Fibroblast of mammary gland (primary cell): Measurements from ENCODE around the gene MAGI2.

Experiments
- DNase-seq: peaks from one replicate; pipeline ENCODE4 v3.0.0-alpha.2; 2010; ENCODE audit warnings: low read depth
- H3K4me3 ChIP-seq: 2 replicates; pipeline ENCODE4 v1.5.1; 2011; ENCODE audit warnings: low read depth, mild to moderate bottlenecking, low read length, moderate library complexity; ENCODE audit not compliant: control insufficient read depth
- TF ChIP-seq, protein P1 (sequence below): conservative IDR thresholded peaks from 2 replicates; pipeline ENCODE4 v1.5.1; 2011; ENCODE audit warnings: low read depth, low read length, inconsistent platforms; ENCODE audit not compliant: control insufficient read depth, insufficient read depth

Gene MAGI2

DNA sequence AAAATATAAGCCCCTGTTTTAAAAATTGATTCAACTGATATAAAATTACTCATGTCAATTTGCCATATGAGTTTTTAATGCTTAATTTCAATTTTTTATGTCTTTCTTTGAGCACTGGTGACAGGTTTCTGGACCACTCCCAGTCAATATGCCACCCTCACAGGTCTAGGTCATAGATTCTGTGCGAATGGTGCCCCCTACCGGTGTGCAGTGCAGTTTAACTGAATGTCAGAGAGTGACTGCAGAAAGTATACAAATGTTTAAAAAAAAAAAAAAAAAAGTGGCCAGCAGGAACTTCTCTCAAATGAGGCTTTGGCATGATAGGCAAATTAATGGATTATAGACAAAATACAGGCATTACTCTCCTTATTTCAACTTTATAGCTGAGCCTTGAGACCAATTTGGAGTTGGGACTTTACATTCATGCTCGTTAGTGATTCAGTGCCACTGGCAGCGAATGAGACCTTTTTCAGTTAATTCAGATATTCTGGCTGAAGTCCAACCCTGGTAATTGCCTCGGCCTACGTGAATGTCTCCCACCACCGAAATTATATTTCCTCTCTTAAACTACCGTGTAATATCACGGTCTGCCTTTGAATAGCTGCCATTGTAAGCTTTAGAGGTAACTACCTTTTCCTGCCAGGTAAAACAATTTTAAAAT lies 1227.3 kb downstream of the MAGI2 start:
- TF ChIP-seq, protein P1, sequence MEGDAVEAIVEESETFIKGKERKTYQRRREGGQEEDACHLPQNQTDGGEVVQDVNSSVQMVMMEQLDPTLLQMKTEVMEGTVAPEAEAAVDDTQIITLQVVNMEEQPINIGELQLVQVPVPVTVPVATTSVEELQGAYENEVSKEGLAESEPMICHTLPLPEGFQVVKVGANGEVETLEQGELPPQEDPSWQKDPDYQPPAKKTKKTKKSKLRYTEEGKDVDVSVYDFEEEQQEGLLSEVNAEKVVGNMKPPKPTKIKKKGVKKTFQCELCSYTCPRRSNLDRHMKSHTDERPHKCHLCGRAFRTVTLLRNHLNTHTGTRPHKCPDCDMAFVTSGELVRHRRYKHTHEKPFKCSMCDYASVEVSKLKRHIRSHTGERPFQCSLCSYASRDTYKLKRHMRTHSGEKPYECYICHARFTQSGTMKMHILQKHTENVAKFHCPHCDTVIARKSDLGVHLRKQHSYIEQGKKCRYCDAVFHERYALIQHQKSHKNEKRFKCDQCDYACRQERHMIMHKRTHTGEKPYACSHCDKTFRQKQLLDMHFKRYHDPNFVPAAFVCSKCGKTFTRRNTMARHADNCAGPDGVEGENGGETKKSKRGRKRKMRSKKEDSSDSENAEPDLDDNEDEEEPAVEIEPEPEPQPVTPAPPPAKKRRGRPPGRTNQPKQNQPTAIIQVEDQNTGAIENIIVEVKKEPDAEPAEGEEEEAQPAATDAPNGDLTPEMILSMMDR: peak; percentile 75
- peak; percentile 65 for DNase-seq
- no peak overlapping the region for H3K4me3 ChIP-seq

DNA sequence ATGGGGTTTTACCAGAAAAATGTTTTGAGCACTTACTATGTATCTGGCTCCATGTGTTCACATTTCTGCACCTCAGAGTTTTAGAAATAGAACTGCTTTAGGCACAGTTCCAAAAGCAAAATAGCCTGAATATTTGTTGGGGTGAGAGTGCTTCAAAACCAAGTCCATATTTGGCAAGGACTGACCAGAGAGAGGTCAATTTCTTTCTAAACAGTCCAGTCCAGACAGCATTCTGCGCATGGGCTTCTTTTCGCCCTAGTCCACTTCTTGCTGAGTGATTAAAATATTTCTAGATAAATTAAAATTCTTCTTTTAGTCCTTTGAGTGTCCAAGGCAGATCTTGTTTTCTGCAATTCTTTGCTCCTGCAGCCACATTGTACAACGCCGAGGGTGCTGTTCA lies 1227.9 kb downstream of the MAGI2 start:
- TF ChIP-seq, protein P1: no peak
- DNase-seq: no peak
- no peak overlapping the region for H3K4me3 ChIP-seq

DNA sequence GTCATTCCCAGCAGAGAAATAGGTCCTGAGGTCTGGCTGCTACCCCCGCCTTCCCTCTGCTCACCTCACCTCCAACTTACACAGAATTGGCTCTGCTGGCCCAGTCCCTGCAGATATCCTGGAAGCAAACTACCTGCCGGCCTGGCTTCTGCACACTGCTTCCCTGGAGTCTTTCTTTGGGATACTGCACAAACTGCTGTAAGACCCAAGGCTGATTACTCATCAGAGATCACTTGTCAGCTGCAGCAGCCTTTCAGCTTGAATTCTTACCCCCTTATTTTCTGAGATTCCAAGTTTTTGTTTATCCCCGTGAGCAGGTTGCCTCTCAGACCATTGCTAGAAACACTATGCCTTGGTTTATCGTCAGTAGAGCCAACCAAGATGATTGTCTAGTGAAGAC lies 1228.5 kb downstream of the MAGI2 start:
- TF ChIP-seq, protein P1: no peak
- no peak overlapping the region for H3K4me3 ChIP-seq
- DNase-seq: peak; percentile 10

DNA sequence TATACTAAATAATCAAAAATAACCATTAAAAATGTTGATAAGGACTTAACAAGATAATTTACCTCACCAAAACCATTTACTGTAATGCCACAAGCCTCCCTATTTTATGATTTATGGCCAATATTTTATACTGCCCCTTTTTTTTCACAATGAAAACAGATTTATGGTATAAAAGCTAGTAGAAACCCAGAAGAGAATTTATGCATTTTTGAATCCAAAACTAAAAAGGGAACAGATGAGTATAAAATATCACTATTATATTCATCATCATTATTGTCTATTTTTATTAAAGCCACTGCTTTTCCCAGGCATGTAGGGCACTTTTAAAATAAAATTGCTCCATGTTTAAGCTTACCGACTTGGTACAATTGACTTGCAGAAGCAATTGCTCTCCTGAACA lies 1229.9 kb downstream of the MAGI2 start:
- no peak for DNase-seq
- TF ChIP-seq, protein P1: no peak
- H3K4me3 ChIP-seq: no peak overlapping the region

DNA sequence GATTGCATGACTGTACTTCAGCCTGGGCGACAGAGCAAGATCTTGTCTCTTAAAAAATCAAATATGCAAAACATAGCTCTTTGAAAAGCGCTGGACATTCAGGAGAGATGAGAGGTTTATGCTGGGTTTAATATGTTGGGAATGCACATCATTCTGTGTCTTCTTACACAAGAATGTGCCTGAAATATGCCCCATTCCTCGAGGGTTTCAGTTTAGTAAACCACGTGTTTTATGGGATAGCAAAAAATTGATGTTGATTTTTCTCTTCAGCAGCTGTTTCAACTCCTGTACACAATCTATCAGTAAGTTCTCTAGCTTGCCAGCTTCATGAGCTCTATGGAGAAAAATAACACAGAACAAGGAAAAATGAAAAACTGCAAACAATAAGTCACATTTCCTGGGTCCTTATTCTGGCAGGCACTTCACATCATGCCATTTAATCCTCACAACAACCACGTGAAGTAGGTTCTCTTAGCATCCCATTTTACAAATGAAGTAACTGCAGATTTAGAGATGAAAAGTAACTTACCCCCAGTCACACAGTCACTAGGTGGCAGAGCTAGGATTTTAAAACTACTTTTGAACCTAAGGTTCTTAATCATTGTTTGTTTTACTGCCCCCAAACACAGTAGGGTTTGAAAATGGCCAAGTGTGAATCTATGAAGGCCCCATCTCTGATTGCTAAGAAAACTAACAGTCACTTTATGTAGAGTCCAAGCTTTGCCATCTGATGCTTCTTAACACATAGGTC lies 1231.3 kb downstream of the MAGI2 start:
- TF ChIP-seq, protein P1: no peak
- no peak overlapping the region for H3K4me3 ChIP-seq
- DNase-seq: no peak

DNA sequence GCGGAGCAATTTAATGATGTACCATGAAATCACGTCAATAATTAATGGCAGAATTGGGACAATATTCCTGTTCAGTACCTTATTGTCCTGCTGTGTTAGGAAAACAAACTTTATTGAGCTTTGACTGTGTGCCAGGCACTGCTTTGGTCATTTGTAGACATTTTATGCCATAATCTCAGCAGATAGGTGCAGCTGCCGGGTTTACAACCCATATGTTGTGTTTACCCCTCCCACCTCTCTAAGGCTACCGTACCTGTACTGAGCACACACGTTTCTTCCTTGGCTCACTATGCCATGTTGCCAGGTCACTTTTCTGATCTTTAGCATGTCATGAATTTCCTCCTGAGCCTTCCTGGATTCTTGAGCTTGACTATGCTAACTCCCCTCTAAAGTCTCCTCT lies 1232.7 kb downstream of the MAGI2 start:
- no peak overlapping the region for H3K4me3 ChIP-seq

More for the DNA sequence above, 1232.7 kb downstream of the MAGI2 start:
- no peak for DNase-seq
- TF ChIP-seq, protein P1: no peak
